Fibroblast of upper back skin (primary cell): ENCODE data around the gene LGMN.
"Not testable (repeated sequence)": the region's sequence is repeated elsewhere in the genome, so short reads cannot be mapped to it uniquely, and the experiment has no call there.

Experiments
- DNase-seq: peaks from one replicate; pipeline ENCODE4 v3.0.0-alpha.2; 2013

Gene LGMN

GRCh38 chr14:92759679-92760523 is 11.5 kb upstream of the LGMN start:
- DNase-seq, result no peak

- DNase-seq, result peak; percentile 30
Observed at GRCh38 chr14:92759300-92759678, 10.9 kb upstream of the LGMN start.

- DNase-seq, result no peak
Observed at GRCh38 chr14:92756446-92756845, 8.0 kb upstream of the LGMN start.

- DNase-seq, result peak; percentile 28
Observed at GRCh38 chr14:92755495-92755894, 7.1 kb upstream of the LGMN start.

- DNase-seq, result no peak
Observed at GRCh38 chr14:92754966-92755365, 6.5 kb upstream of the LGMN start.

GRCh38 chr14:92753250-92753649 is 4.8 kb upstream of the LGMN start:
- no peak for DNase-seq

- DNase-seq, result no peak
Observed at GRCh38 chr14:92751819-92752218, 3.4 kb upstream of the LGMN start.

GRCh38 chr14:92750994-92751400 is 2.6 kb upstream of the LGMN start:
- DNase-seq, result no peak

GRCh38 chr14:92750222-92750728 is 1.8 kb upstream of the LGMN start:
- not testable (repeated sequence) for DNase-seq

GRCh38 chr14:92747701-92748258 is 647 bp downstream of the LGMN start:
- DNase-seq, result peak; percentile 14

GRCh38 chr14:92744198-92744597 is 4.2 kb downstream of the LGMN start:
- no peak for DNase-seq

- no peak for DNase-seq
Observed at GRCh38 chr14:92740440-92740839, 8.0 kb downstream of the LGMN start.

GRCh38 chr14:92737619-92738188 is 10.7 kb downstream of the LGMN start:
- no peak for DNase-seq

- no peak for DNase-seq
Observed at GRCh38 chr14:92737206-92737605, 11.2 kb downstream of the LGMN start.

GRCh38 chr14:92735344-92735743 is 13.1 kb downstream of the LGMN start:
- DNase-seq, result no peak

GRCh38 chr14:92734618-92735017 is 13.8 kb downstream of the LGMN start:
- DNase-seq, result no peak

GRCh38 chr14:92733007-92733406 is 15.4 kb downstream of the LGMN start:
- no peak for DNase-seq

- DNase-seq, result no peak
Observed at GRCh38 chr14:92731622-92732115, 16.8 kb downstream of the LGMN start.

GRCh38 chr14:92729634-92730358 is 18.6 kb downstream of the LGMN start:
- DNase-seq, result peak; percentile 93

GRCh38 chr14:92728759-92729364 is 19.6 kb downstream of the LGMN start:
- peak; percentile 25 for DNase-seq

GRCh38 chr14:92726933-92727262 is 21.5 kb downstream of the LGMN start:
- DNase-seq, result no peak

GRCh38 chr14:92726135-92726932 is 22.1 kb downstream of the LGMN start:
- DNase-seq, result peak; percentile 30
